Right lobe of liver (tissue), 6 donors: ENCODE results near the gene GLCE. TPM values are rescaled to one million over a fixed set of nuclear protein-coding genes. Genes with fewer than 3 reads are reported as not detected.

ENCODE experiments used
- ATAC-seq, 4 donors: fragments of 200-7000 bp; cut with Tn5 transposase; one replicate each; pipeline ENCODE4 v1.9.1; 2020; ENCODE audit warnings: mild to moderate bottlenecking in 4 of 4, moderate library complexity in 4 of 4
- DNase-seq, 3 donors: peaks; one replicate each; pipeline ENCODE4 v3.0.0-alpha.2; 2020
- H3K27ac ChIP-seq, 3 donors: fragments of 200-600 bp; one replicate each; pipeline ENCODE4 v1.8.0; 2022
- H3K27me3 ChIP-seq, 2 donors: fragments of 200-600 bp; one replicate each; pipeline ENCODE4 v1.8.0; 2022
- H3K36me3 ChIP-seq, 4 donors: fragments of 200-600 bp; sonication (generic) in 1 of 4; one replicate each; pipeline versions ENCODE4 v1.5.1 to v1.8.0; 2017 to 2022; ENCODE audit warnings: control low read depth in 1 of 4
- H3K4me1 ChIP-seq, 4 donors: fragments of 200-600 bp; sonication (generic) in 1 of 4; one replicate each; pipeline versions ENCODE4 v1.5.1 to v1.8.0; 2017 to 2022; ENCODE audit warnings: control low read depth in 1 of 4
- H3K4me3 ChIP-seq, 3 donors: fragments of 200-600 bp; one replicate each; pipeline ENCODE4 v1.8.0; 2022
- H3K9me3 ChIP-seq, 4 donors: fragments of 200-600 bp; sonication (generic) in 1 of 4; one replicate each; pipeline versions ENCODE4 v1.5.1 to v1.8.0; 2017 to 2022; ENCODE audit warnings: control low read depth in 1 of 4
- CTCF ChIP-seq, 4 donors: fragments of 200-600 bp in 3 of 4; fragments of 450-650 bp in 1 of 4; IDR thresholded peaks; one replicate each; pipeline versions ENCODE4 v1.5.1 to v1.8.0; 2016 to 2022; ENCODE audit warnings: antibody characterized with exemption in 4 of 4, mild to moderate bottlenecking in 2 of 4
- POLR2A ChIP-seq: fragments of 450-650 bp; IDR thresholded peaks from one replicate; pipeline ENCODE4 v1.6.1; 2017; ENCODE audit warnings: antibody characterized with exemption, mild to moderate bottlenecking
- WGBS: methylation state at CpG from one replicate; pipeline ENCODE4 v1.1.6; 2018; ENCODE audit warnings: low coverage, low lambda C conversion rate; ENCODE audit not compliant: insufficient coverage; ENCODE audit errors: missing lambda C conversion rate; 5-methylcytosine and 5-hydroxymethylcytosine counted together
- intact Hi-C, 2 donors: fragments of 100-400 bp; cut with DNase I; formaldehyde crosslinking; loops; one replicate each; pipeline versions ENCODE4 v1.11.2 to v1.14.1; 2022
- total RNA-seq, 6 experiments: library from RNA; depleted of rRNA in 2 of 6; stranded (reverse); fragments of >200 nt in 2 of 6; fragmentation: NEBNext Ultra II Directional in 3 of 6; extraction: Animal tissue kit (Norgen Biotek cat#: 25700) in 3 of 6; gene quantifications; one replicate each; pipeline versions ENCODE4 v1.1.0 to v1.2.4, GENCODE V29; 2016 to 2023
- donor health status: DM: no; HTN: yes; CAD: no.
- donor health status: DM: no; HTN: no; CAD: no.
- donor health status: DM: no; HTN: no; CAD: no.
- donor health status: DM: no; HTN: yes; CAD: no.
- donor health status: DM: no; HTN: yes; CAD: no.

GLCE gene
- total RNA-seq, 6 experiments from 2014 or later: 8.1 to 23.5 (median 15.4) TPM

- ATAC-seq (peak; percentile 51 to 71 (median 69)), DNase-seq (no peak)
- peak overlapping the region in 2 of 3 donors; percentile 9 to 51 for H3K27ac ChIP-seq
- peaks cover 0 to 25% (median 9%) of the 10 kb centered on the region in 4 donors for H3K4me1 ChIP-seq
- peak; percentile 38 to 50 (median 42) for TF ChIP-seq CTCF (IDR thresholded peaks at IDR 0.05)
- TF ChIP-seq POLR2A: no peak
- H3K27me3 ChIP-seq: no peaks in the 10 kb centered on the region
- H3K9me3 ChIP-seq: no peaks in the 10 kb centered on the region
- WGBS: 18% methylated on average over 2 of the region's 2 CpGs
- no peak overlapping the region for H3K4me3 ChIP-seq
- intact Hi-C loops: no loop called here
- H3K36me3 ChIP-seq: no peaks in the 10 kb centered on the region
Observed at GRCh38 chr15:69225355-69226022, 65.1 kb downstream of the GLCE start.

DNA sequence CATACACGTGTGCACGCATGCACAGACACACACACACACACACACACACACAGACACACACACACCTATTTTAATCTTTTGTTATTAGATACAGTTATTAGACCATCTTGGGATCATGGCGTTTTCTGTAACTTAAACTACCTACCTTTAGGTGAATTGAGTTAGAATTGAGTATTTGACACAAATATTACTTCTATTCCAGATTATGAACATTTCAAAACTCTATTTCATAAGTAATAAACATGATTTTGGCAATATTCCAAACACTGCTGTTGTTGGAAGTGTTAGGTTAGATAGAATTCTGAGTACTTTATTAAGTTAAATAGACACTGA is 65.6 kb downstream of the GLCE start:
- TF ChIP-seq CTCF (IDR thresholded peaks at IDR 0.05): no peak
- TF ChIP-seq POLR2A: no peak
- H3K36me3 ChIP-seq: no peaks in the 10 kb centered on the region
- no peaks in the 10 kb centered on the region for H3K9me3 ChIP-seq
- H3K27ac ChIP-seq: peak overlapping the region in 1 of 3 donors; percentile 11
- H3K4me1 ChIP-seq: peaks cover 0 to 25% (median 9%) of the 10 kb centered on the region in 4 donors
- ATAC-seq: no peak
- WGBS: 32% methylated on average over 3 of the region's 3 CpGs
- no peak for DNase-seq
- no peak overlapping the region for H3K4me3 ChIP-seq
- intact Hi-C loops: no loop called here
- no peaks in the 10 kb centered on the region for H3K27me3 ChIP-seq

GRCh38 chr15:69232144-69232543 is 71.7 kb downstream of the GLCE start:
- TF ChIP-seq CTCF (IDR thresholded peaks at IDR 0.05) (no peak), POLR2A (no peak)
- intact Hi-C loops: loop anchor here (10.0 kb wide), 1 partner anchor 177 kb away; no protein-coding TSS in a partner anchor

DNA sequence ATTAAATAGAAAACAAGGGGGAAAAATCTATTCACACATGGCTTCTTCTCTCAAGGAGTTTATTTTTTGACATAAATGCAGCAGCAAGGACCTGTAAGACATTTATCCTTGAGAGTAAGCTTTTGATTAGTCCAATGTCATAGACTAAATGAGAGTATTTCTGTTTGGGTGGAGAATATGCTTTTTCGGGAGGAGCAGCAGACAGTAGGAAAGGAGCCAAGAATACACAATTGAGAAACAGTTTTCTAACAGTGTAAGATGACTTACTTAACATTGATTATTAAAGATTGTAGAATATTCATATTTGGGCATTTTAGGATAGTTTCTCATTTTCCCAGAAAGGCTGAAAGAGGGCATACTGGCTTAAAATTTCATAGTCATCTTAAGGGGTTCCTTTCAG is 72.3 kb downstream of the GLCE start:
- intact Hi-C loops: loop anchor here (10.0 kb wide), 1 partner anchor 178 kb away; no protein-coding TSS in a partner anchor
- ATAC-seq: no peak
- Histone ChIP-seq H3K27me3 (no peaks in the 10 kb centered on the region), H3K36me3 (no peaks in the 10 kb centered on the region), H3K4me1 (no peaks in the 10 kb centered on the region), H3K27ac (no peak overlapping the region), H3K9me3 (no peaks in the 10 kb centered on the region), H3K4me3 (no peak overlapping the region)
- WGBS: 41% methylated on average over 1 of the region's 1 CpG
- TF ChIP-seq POLR2A (no peak), CTCF (IDR thresholded peaks at IDR 0.05) (no peak)
- no peak for DNase-seq

More at GRCh38 chr15:69232144-69232543, 71.7 kb downstream of the GLCE start:
- DNase-seq: no peak
- H3K27ac ChIP-seq: no peak overlapping the region
- H3K27me3 ChIP-seq: no peaks in the 10 kb centered on the region
- H3K9me3 ChIP-seq: no peaks in the 10 kb centered on the region
- H3K4me1 ChIP-seq: no peaks in the 10 kb centered on the region
- ATAC-seq: no peak
- no peak overlapping the region for H3K4me3 ChIP-seq
- 78% methylated on average over 4 of the region's 4 CpGs for WGBS
- no peaks in the 10 kb centered on the region for H3K36me3 ChIP-seq
